HEK293 (cell line): Measurements from ENCODE around the gene GLB1L.

Source experiments
- EGR2 ChIP-seq: fragments of 450-650 bp; formaldehyde crosslinking; IDR thresholded peaks from 2 replicates; pipeline ENCODE4 v1.5.1; 2016; ENCODE audit warnings: low read depth, missing biosample characterization, missing genetic modification characterization
- INSM2 ChIP-seq: fragments of 450-650 bp; formaldehyde crosslinking; IDR thresholded peaks from 2 replicates; pipeline ENCODE4 v1.5.1; 2016; ENCODE audit warnings: missing biosample characterization, missing genetic modification characterization
- KLF10 ChIP-seq: fragments of 450-650 bp; IDR thresholded peaks from 2 replicates; pipeline ENCODE4 v1.5.1; 2018; ENCODE audit warnings: missing biosample characterization, mild to moderate bottlenecking, missing genetic modification characterization
- KLF8 ChIP-seq: fragments of 450-650 bp; formaldehyde crosslinking; IDR thresholded peaks from 2 replicates; pipeline ENCODE4 v1.5.1; 2016; ENCODE audit warnings: missing biosample characterization, missing genetic modification characterization
- MEIS1 ChIP-seq: sonication (generic); formaldehyde crosslinking; IDR thresholded peaks from 2 replicates; pipeline ENCODE4 v1.8.1; 2022; ENCODE audit warnings: missing genetic modification reagents, mild to moderate bottlenecking, borderline replicate concordance
- MYNN ChIP-seq: fragments of 450-650 bp; formaldehyde crosslinking; IDR thresholded peaks from 2 replicates; pipeline ENCODE4 v1.5.1; 2016; ENCODE audit warnings: missing biosample characterization, missing genetic modification characterization, borderline replicate concordance
- PRDM10 ChIP-seq: fragments of 450-650 bp; formaldehyde crosslinking; IDR thresholded peaks from 2 replicates; pipeline ENCODE4 v1.5.1; 2016; ENCODE audit warnings: missing biosample characterization, missing genetic modification characterization
- SCRT2 ChIP-seq: fragments of 450-650 bp; formaldehyde crosslinking; IDR thresholded peaks from 2 replicates; pipeline ENCODE4 v1.5.1; 2016; ENCODE audit warnings: missing biosample characterization, missing genetic modification characterization
- SP3 ChIP-seq: fragments of 450-650 bp; formaldehyde crosslinking; IDR thresholded peaks from 2 replicates; pipeline ENCODE4 v1.5.1; 2016; ENCODE audit warnings: missing biosample characterization, missing genetic modification characterization
- TCF7L2 ChIP-seq: IDR thresholded peaks from 2 replicates; pipeline ENCODE4 v1.6.1; 2011; ENCODE audit warnings: low read depth, mild to moderate bottlenecking, inconsistent platforms, low read length, moderate library complexity, borderline replicate concordance
- ZBTB48 ChIP-seq: fragments of 450-650 bp; formaldehyde crosslinking; IDR thresholded peaks from 2 replicates; pipeline ENCODE4 v1.5.1; 2016; ENCODE audit warnings: missing biosample characterization, missing genetic modification characterization
- ZNF140 ChIP-seq: fragments of 450-650 bp; formaldehyde crosslinking; IDR thresholded peaks from 2 replicates; pipeline ENCODE4 v1.5.1; 2016; ENCODE audit warnings: missing biosample characterization, missing genetic modification characterization
- ZNF169 ChIP-seq: fragments of 450-650 bp; formaldehyde crosslinking; IDR thresholded peaks from 2 replicates; pipeline ENCODE4 v1.5.1; 2016; ENCODE audit warnings: missing biosample characterization, missing genetic modification characterization
- ZNF311 ChIP-seq: fragments of 450-650 bp; formaldehyde crosslinking; IDR thresholded peaks from 2 replicates; pipeline ENCODE4 v1.5.1; 2017; ENCODE audit warnings: missing biosample characterization, missing genetic modification characterization, borderline replicate concordance
- ZNF391 ChIP-seq: fragments of 450-650 bp; formaldehyde crosslinking; IDR thresholded peaks from 2 replicates; pipeline ENCODE4 v1.5.1; 2016; ENCODE audit warnings: low read depth, missing biosample characterization, missing genetic modification characterization, borderline replicate concordance
- ZNF423 ChIP-seq: fragments of 450-650 bp; formaldehyde crosslinking; IDR thresholded peaks from 2 replicates; pipeline ENCODE4 v1.5.1; 2016; ENCODE audit warnings: missing biosample characterization, missing genetic modification characterization
- ZNF426 ChIP-seq: fragments of 450-650 bp; formaldehyde crosslinking; IDR thresholded peaks from 2 replicates; pipeline ENCODE4 v1.5.1; 2017; ENCODE audit warnings: missing biosample characterization, missing genetic modification characterization, mild to moderate bottlenecking, inconsistent platforms, moderate library complexity
- ZNF518A ChIP-seq: fragments of 450-650 bp; formaldehyde crosslinking; conservative IDR thresholded peaks from 2 replicates; pipeline ENCODE4 v1.5.1; 2016; ENCODE audit warnings: low read depth, missing biosample characterization, missing genetic modification characterization
- ZNF561 ChIP-seq: fragments of 450-650 bp; IDR thresholded peaks from 2 replicates; pipeline ENCODE4 v1.5.1; 2018; ENCODE audit warnings: missing biosample characterization, missing genetic modification characterization, borderline replicate concordance
- ZSCAN16 ChIP-seq: fragments of 450-650 bp; formaldehyde crosslinking; IDR thresholded peaks from 2 replicates; pipeline ENCODE4 v1.5.1; 2016; ENCODE audit warnings: missing biosample characterization, missing genetic modification characterization
- TF ChIP-seq, protein P1 (sequence below): fragments of 450-650 bp; formaldehyde crosslinking; IDR thresholded peaks from 2 replicates; pipeline ENCODE4 v1.5.1; 2016; ENCODE audit warnings: missing biosample characterization, missing genetic modification characterization

GLB1L gene

DNA sequence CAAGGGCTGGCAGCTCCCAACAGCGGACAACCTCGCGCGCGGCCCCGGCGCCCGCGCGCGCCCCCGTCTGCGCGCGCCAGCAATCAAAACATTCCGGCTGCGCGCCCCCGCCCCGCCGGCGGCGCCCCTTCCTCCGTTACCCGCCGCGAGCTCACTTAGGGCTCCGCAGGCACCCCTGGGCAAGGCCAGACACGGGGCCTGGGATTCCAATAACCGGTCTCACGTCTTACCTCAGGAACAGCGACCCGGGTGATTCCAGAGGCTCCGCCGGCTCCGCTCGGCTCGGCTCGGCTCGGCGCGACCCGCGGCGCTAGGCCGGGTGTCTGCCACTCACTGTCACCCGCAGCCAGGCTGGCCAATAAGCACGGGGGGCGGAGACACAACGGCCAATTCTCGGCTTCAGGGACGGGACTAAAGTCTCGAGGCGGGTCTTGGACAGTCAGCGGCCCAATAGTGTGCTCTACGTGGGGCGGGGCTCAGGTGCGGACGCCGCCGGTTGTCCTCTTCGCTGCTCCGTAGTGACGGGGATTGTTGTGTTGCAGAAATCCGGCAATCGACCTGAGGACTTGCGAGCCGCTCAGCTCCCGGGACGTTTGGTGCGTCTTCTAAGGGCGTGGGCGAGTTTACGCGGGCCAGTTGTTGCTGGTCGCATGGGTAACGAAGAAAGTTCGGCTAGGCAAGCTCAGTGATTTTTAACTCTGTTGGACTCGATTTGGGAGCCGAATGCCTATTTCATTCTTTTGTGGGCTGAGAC is 15.8 kb downstream of the GLB1L start, which contains the start of the genes ANKZF1 and ATG9A (continued):
- no peak for TF ChIP-seq ZNF140 (tag by site-specific recombination)
- TF ChIP-seq ZNF391 (tag by site-specific recombination): no peak
- TF ChIP-seq, protein P1, sequence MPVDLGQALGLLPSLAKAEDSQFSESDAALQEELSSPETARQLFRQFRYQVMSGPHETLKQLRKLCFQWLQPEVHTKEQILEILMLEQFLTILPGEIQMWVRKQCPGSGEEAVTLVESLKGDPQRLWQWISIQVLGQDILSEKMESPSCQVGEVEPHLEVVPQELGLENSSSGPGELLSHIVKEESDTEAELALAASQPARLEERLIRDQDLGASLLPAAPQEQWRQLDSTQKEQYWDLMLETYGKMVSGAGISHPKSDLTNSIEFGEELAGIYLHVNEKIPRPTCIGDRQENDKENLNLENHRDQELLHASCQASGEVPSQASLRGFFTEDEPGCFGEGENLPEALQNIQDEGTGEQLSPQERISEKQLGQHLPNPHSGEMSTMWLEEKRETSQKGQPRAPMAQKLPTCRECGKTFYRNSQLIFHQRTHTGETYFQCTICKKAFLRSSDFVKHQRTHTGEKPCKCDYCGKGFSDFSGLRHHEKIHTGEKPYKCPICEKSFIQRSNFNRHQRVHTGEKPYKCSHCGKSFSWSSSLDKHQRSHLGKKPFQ (tag by site-specific recombination): no peak
- no peak for TF ChIP-seq ZNF311 (tag by site-specific recombination)
- peak; percentile 32; the same call in 1 of the 2 replicates for TF ChIP-seq ZNF561 (tag by site-specific recombination)
- no peak for TF ChIP-seq PRDM10
- no peak for TF ChIP-seq TCF7L2
- TF ChIP-seq ZNF426 (tag by site-specific recombination): no peak
- peak; percentile 33 for TF ChIP-seq EGR2 (tag by site-specific recombination)
- no peak for TF ChIP-seq INSM2 (tag by site-specific recombination)
- TF ChIP-seq SCRT2: peak; percentile 79; the same call in 1 of the 2 replicates
- TF ChIP-seq ZBTB48 (tag by site-specific recombination): no peak
- TF ChIP-seq ZNF423 (tag by site-specific recombination): no peak
- no peak for TF ChIP-seq ZNF169 (tag by site-specific recombination)
- TF ChIP-seq SP3 (tag by site-specific recombination): peak; percentile 83
- TF ChIP-seq ZNF518A (tag by site-specific recombination): no peak
- TF ChIP-seq MEIS1 (CRISPR knock-in tag): no peak
- no peak for TF ChIP-seq ZSCAN16 (tag by site-specific recombination)
- peak; percentile 87 for TF ChIP-seq KLF10 (tag by site-specific recombination)
- TF ChIP-seq MYNN: no peak
- TF ChIP-seq KLF8 (tag by site-specific recombination): peak; percentile 81; the same call in 1 of the 2 replicates
